Left ventricle myocardium inferior (tissue), 1 donor: Measurements from ENCODE around the gene ATAD2B. TPM values are rescaled to one million over a fixed set of nuclear protein-coding genes. Genes with fewer than 3 reads are reported as not detected.
"Not testable (repeated sequence)": the region's sequence is repeated elsewhere in the genome, so short reads cannot be mapped to it uniquely, and the experiment has no call there.

Experiments
- DNase-seq: peaks from one replicate; pipeline ENCODE4 v3.0.0-alpha.2; 2020
- H3K27ac ChIP-seq: fragments of 200-600 bp; replicated peaks from 2 replicates; pipeline ENCODE4 v1.8.0; 2021
- H3K27me3 ChIP-seq: fragments of 200-600 bp; 2 replicates; pipeline ENCODE4 v1.8.0; 2021; ENCODE audit warnings: low read depth
- H3K36me3 ChIP-seq: fragments of 200-600 bp; 2 replicates; pipeline ENCODE4 v1.8.0; 2021
- H3K4me1 ChIP-seq: fragments of 200-600 bp; 2 replicates; pipeline ENCODE4 v1.8.0; 2021
- H3K4me3 ChIP-seq: fragments of 200-600 bp; 2 replicates; pipeline ENCODE4 v1.8.0; 2021; ENCODE audit warnings: mild to moderate bottlenecking, moderate library complexity
- H3K9me3 ChIP-seq: fragments of 200-600 bp; replicated peaks from 2 replicates; pipeline ENCODE4 v1.8.0; 2021
- CTCF ChIP-seq: fragments of 200-600 bp; IDR thresholded peaks from 2 replicates; pipeline ENCODE4 v1.8.0; 2021; ENCODE audit warnings: antibody characterized with exemption, mild to moderate bottlenecking, borderline replicate concordance
- intact Hi-C: fragments of 100-400 bp; cut with micrococcal nuclease; formaldehyde crosslinking; loops from one replicate; pipeline ENCODE4 v1.11.0; 2022
- total RNA-seq: library from RNA; stranded (reverse); fragmentation: NEBNext Ultra II Directional; extraction: Animal tissue kit (Norgen Biotek cat#: 25700); gene quantifications from one replicate; pipeline ENCODE4 v1.2.1, GENCODE V29; 2021
- donor health status: DM: no; HTN: yes; CAD: no; lungs with severe emphysema.

The ATAD2B gene
- total RNA-seq, 1 donor from 2014 or later, result 7.9 TPM

DNA sequence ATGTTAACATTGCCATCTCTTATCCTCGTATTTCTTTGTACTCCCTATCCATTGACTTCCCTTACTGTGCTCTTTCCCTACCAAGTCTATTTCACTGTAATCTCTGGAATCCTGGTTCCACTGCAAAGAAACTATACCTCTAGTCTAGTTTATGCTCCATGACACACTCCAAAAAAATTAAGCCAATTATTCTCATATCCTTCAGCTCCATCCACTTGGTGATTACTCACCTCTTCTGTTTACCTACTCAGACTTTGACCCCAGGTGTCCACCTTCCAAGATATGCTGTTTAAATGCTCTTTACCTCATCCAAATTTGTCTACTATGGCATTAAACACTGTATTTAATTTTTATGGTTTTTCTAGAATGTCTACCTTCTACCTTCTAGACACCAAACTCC lies 137.9 kb downstream of the ATAD2B start:
- Histone ChIP-seq H3K27ac (no peak overlapping the region), H3K36me3 (peaks cover 22% of the 10 kb centered on the region), H3K27me3 (no peaks in the 10 kb centered on the region), H3K4me1 (peaks cover 9% of the 10 kb centered on the region), H3K4me3 (no peak overlapping the region), H3K9me3 (no peaks in the 10 kb centered on the region)
- no peak for TF ChIP-seq CTCF
- intact Hi-C loops, result no loop called here
- DNase-seq, result no peak

- no peak overlapping the region for H3K4me3 ChIP-seq
- DNase-seq, result no peak
- no peak overlapping the region for H3K27ac ChIP-seq
- intact Hi-C loops, result no loop called here
- peaks cover 9% of the 10 kb centered on the region for H3K4me1 ChIP-seq
- no peaks in the 10 kb centered on the region for H3K9me3 ChIP-seq
- no peak for TF ChIP-seq CTCF
- H3K36me3 ChIP-seq, result peaks cover 22% of the 10 kb centered on the region
- H3K27me3 ChIP-seq, result no peaks in the 10 kb centered on the region
These were observed 138.8 kb downstream of the ATAD2B start for GRCh38 chr2:23788100-23788499.

DNA sequence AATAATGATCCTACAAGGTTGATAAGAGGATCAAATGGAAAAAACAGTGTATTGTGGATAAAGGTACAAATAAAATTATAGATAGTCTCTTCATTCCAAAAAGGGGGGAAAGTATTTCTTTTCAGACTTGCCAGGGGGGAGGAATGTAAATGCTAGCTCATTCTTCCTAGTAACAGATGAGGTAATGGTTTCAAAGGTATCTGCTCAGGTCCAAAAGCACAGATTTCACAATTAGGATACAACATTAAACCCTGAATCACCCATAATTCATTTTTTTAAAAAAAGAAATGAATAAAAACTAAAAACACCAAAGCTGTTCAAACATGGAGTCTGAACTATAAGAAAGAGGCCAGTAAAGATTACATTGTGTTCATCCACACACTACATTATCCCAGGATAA lies 142.0 kb downstream of the ATAD2B start:
- intact Hi-C loops, result no loop called here
- no peaks in the 10 kb centered on the region for H3K27me3 ChIP-seq
- TF ChIP-seq CTCF, result no peak
- H3K4me1 ChIP-seq, result no peaks in the 10 kb centered on the region
- peaks cover 38% of the 10 kb centered on the region for H3K36me3 ChIP-seq
- DNase-seq, result no peak
- H3K9me3 ChIP-seq, result no peaks in the 10 kb centered on the region
- H3K27ac ChIP-seq, result no peak overlapping the region
- H3K4me3 ChIP-seq, result no peak overlapping the region

GRCh38 chr2:23782646-23783045 lies 144.3 kb downstream of the ATAD2B start:
- H3K27me3 ChIP-seq, result no peaks in the 10 kb centered on the region
- H3K9me3 ChIP-seq, result no peaks in the 10 kb centered on the region
- H3K4me1 ChIP-seq, result no peaks in the 10 kb centered on the region
- H3K36me3 ChIP-seq, result peaks cover 32% of the 10 kb centered on the region
- DNase-seq, result no peak
- H3K4me3 ChIP-seq, result no peak overlapping the region
- no peak overlapping the region for H3K27ac ChIP-seq
- intact Hi-C loops, result no loop called here
- TF ChIP-seq CTCF, result no peak

DNA sequence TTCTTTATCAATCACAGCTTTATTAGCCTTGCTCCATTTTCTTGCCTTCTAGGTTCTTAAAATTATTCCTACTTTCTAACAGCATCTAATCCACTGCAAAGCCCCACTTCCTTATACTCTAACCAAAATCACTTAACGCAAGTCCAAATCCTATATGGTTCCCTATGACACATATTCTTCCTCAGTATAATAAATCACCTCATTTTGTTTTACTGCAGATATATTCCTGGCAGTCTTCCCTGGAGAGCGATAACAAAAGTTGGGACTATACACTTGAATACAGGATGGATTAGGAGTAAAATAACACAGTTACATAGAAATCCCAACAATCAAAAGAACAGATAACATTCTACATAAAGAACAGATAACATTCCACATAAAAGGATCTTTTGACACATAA lies 144.8 kb downstream of the ATAD2B start:
- Histone ChIP-seq H3K9me3 (no peaks in the 10 kb centered on the region), H3K36me3 (peaks cover 32% of the 10 kb centered on the region), H3K4me1 (no peaks in the 10 kb centered on the region), H3K4me3 (no peak overlapping the region), H3K27ac (no peak overlapping the region), H3K27me3 (no peaks in the 10 kb centered on the region)
- DNase-seq, result no peak
- no peak for TF ChIP-seq CTCF
- intact Hi-C loops, result no loop called here

DNA sequence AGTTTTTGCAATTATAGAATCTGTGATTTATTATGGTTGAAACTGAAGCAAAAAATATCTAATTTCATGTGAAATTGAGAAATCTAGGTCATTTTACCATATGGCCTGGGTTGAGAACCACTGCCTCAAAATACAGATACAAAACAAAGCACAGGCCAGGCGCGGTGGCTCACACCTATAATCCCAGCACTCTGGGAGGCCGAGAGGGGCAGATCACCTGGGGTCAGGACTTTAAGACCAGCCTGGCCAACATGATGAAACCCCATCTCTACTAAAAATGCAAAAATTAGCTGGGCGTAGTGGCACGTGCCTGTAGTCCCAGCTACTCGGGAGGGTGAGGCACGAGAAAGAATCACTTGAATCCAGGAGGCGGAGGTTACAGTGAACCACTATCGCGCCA lies 146.5 kb downstream of the ATAD2B start:
- H3K4me1 ChIP-seq, H3K4me3 ChIP-seq, H3K27me3 ChIP-seq, H3K9me3 ChIP-seq, H3K27ac ChIP-seq, DNase-seq, intact Hi-C loops: not testable (repeated sequence)
- peaks cover 23% of the 10 kb centered on the region for H3K36me3 ChIP-seq
